Stimulated activated CD4-positive, alpha-beta T cell treated with anti-CD3 and anti-CD28 coated beads, Interleukin-12 subunit alpha, Interleukin-12 subunit beta, amount 100 ng/mL, for 48 hours (primary cell): ENCODE data around the gene RFTN2.
"Not testable (repeated sequence)": the region's sequence is repeated elsewhere in the genome, so short reads cannot be mapped to it uniquely, and the experiment has no call there.

ENCODE experiments used
- DNase-seq, 3 donors: peaks; one replicate each; pipeline ENCODE4 v3.0.0-alpha.2; 2020; ENCODE audit warnings: low read depth in 2 of 3, low spot score in 1 of 3

RFTN2 gene

GRCh38 chr2:197604117-197604860, 71.1 kb downstream of the RFTN2 start:
- DNase-seq, result no peak

- DNase-seq, result no peak
These were observed 73.7 kb downstream of the RFTN2 start for GRCh38 chr2:197601726-197602125.

- no peak for DNase-seq
These were observed 75.1 kb downstream of the RFTN2 start for GRCh38 chr2:197600306-197600705.

GRCh38 chr2:197599285-197599965, 76.0 kb downstream of the RFTN2 start:
- DNase-seq, result peak in 2 of 3 donors; percentile 1 to 3

GRCh38 chr2:197598450-197598849, 76.9 kb downstream of the RFTN2 start:
- DNase-seq, result no peak

- no peak for DNase-seq
These were observed 78.2 kb downstream of the RFTN2 start for GRCh38 chr2:197597166-197597565.

- no peak for DNase-seq
These were observed 78.6 kb downstream of the RFTN2 start for GRCh38 chr2:197596766-197597165.

- no peak for DNase-seq
These were observed 83.9 kb downstream of the RFTN2 start for GRCh38 chr2:197591339-197592072.

GRCh38 chr2:197587255-197587654, 88.1 kb downstream of the RFTN2 start:
- DNase-seq, result not testable (repeated sequence)

GRCh38 chr2:197580166-197580565, 95.2 kb downstream of the RFTN2 start:
- DNase-seq, result not testable (repeated sequence)

GRCh38 chr2:197578294-197578693, 97.1 kb downstream of the RFTN2 start:
- DNase-seq, result not testable (repeated sequence)

- no peak for DNase-seq
These were observed 97.9 kb downstream of the RFTN2 start for GRCh38 chr2:197577446-197577845.

GRCh38 chr2:197576631-197577030, 98.8 kb downstream of the RFTN2 start:
- DNase-seq, result no peak

GRCh38 chr2:197575987-197576386, 99.4 kb downstream of the RFTN2 start:
- DNase-seq, result no peak

- no peak for DNase-seq
These were observed 101.8 kb downstream of the RFTN2 start for GRCh38 chr2:197573608-197574007.

- DNase-seq, result no peak
These were observed 103.6 kb downstream of the RFTN2 start for GRCh38 chr2:197571627-197572271.

- DNase-seq, result no peak
These were observed 115.2 kb downstream of the RFTN2 start for GRCh38 chr2:197560146-197560665.

- no peak for DNase-seq
These were observed 115.7 kb downstream of the RFTN2 start for GRCh38 chr2:197559681-197560080.

GRCh38 chr2:197558393-197558792, 117.0 kb downstream of the RFTN2 start:
- no peak for DNase-seq

GRCh38 chr2:197556456-197556855, 118.9 kb downstream of the RFTN2 start:
- DNase-seq, result no peak

- DNase-seq, result no peak
These were observed 119.9 kb downstream of the RFTN2 start for GRCh38 chr2:197555467-197555866.
